ENCODE results near the gene TBC1D19.

The TBC1D19 gene

GRCh38 chr4:26784207-26784865 is 200.5 kb downstream of the TBC1D19 start:
- TF ChIP-seq CTCF (IDR thresholded peaks at IDR 0.05; ENCODE audit: low read depth, low read length), result no peak
- no peak for DNase-seq (ENCODE audit: low read depth, low spot score)
- in situ Hi-C loops (cut with HindIII; ENCODE audit: low sequenced_read_pairs), result no loop called here
- H3K4me3 ChIP-seq (ENCODE audit: low read depth, low read length), result no peak overlapping the region

GRCh38 chr4:26785312-26785711 is 201.4 kb downstream of the TBC1D19 start:
- no peak for DNase-seq (ENCODE audit: low read depth, low spot score)
- in situ Hi-C loops (cut with HindIII; ENCODE audit: low sequenced_read_pairs), result no loop called here
- TF ChIP-seq CTCF (IDR thresholded peaks at IDR 0.05; ENCODE audit: low read depth, low read length), result no peak
- H3K4me3 ChIP-seq (ENCODE audit: low read depth, low read length), result no peak overlapping the region

- no peak for TF ChIP-seq CTCF (IDR thresholded peaks at IDR 0.05; ENCODE audit: low read depth, low read length)
- in situ Hi-C loops (cut with HindIII; ENCODE audit: low sequenced_read_pairs), result no loop called here
- H3K4me3 ChIP-seq (ENCODE audit: low read depth, low read length), result no peak overlapping the region
- DNase-seq (ENCODE audit: low read depth, low spot score), result no peak
Measured at GRCh38 chr4:26785810-26786209, 201.9 kb downstream of the TBC1D19 start.

DNA sequence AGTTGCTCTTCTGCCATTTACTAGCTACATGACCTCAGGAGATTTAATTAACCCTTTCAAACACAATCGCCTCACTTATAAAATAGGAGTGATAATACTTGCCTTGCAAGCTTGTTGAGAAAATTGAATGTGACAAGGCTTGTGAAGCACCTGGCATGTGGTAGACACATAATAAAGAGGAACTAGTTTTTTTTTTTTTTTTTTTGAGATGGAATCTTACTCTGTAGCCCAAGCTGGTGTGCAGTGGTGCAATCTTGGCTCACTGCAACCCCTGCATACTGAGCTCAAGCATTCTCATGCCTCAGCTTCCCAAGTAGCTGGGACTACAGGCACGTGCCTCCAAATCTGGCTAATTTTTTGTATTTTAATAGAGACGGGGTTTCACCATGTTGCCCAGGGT is 203.0 kb downstream of the TBC1D19 start:
- DNase-seq (ENCODE audit: low read depth, low spot score), result no peak
- no peak for TF ChIP-seq CTCF (IDR thresholded peaks at IDR 0.05; ENCODE audit: low read depth, low read length)
- no peak overlapping the region for H3K4me3 ChIP-seq (ENCODE audit: low read depth, low read length)
- in situ Hi-C loops (cut with HindIII; ENCODE audit: low sequenced_read_pairs), result no loop called here

- peak; percentile 50 for TF ChIP-seq CTCF (IDR thresholded peaks at IDR 0.05; ENCODE audit: low read depth, low read length)
- no peak overlapping the region for H3K4me3 ChIP-seq (ENCODE audit: low read depth, low read length)
- peak; percentile 78 for DNase-seq (ENCODE audit: low read depth, low spot score)
- in situ Hi-C loops (cut with HindIII; ENCODE audit: low sequenced_read_pairs), result no loop called here
Measured at GRCh38 chr4:26787461-26788340, 203.8 kb downstream of the TBC1D19 start.

DNA sequence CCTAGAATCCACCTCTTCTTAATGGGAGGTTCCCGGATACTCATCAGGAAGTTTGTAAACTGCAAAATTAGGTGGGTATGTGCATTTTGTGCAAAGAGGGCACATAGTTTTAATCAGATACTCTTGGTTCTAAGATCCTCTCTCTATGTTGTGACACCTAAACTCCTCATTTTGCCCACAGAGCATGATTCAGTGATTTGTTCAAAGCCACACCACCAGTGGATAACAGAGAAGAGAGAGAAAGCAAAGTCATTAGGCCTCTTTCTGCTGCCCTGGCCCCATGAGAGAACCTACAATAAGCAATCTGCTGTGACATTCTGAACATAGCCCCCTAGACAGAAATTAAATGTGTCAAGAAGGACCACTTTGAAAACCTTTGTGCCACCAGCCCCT is 204.5 kb downstream of the TBC1D19 start:
- DNase-seq (ENCODE audit: low read depth, low spot score), result no peak
- no peak for TF ChIP-seq CTCF (IDR thresholded peaks at IDR 0.05; ENCODE audit: low read depth, low read length)
- in situ Hi-C loops (cut with HindIII; ENCODE audit: low sequenced_read_pairs), result no loop called here
- H3K4me3 ChIP-seq (ENCODE audit: low read depth, low read length), result no peak overlapping the region

All from astrocyte of the spinal cord (primary cell).